A172 (cell line): ENCODE measurements around the gene IFI27L1. TPM values are rescaled to one million over a fixed set of nuclear protein-coding genes. Genes with fewer than 3 reads are reported as not detected.
A peak's percentile ranks its signal among the peaks of the same experiment; 100 is the strongest.

Experiments used
- DNase-seq: peaks from one replicate; pipeline ENCODE4 v3.0.0-alpha.2; 2015; ENCODE audit warnings: low spot score
- total RNA-seq: library from RNA; depleted of rRNA; stranded (reverse); fragments of >200 nt; shearing (Covaris generic); gene quantifications from 2 replicates; pipeline ENCODE4 v1.2.3, GENCODE V29; 2014

IFI27L1 gene
- total RNA-seq, 1 experiment from 2014 or later = 8.8 TPM

DNA sequence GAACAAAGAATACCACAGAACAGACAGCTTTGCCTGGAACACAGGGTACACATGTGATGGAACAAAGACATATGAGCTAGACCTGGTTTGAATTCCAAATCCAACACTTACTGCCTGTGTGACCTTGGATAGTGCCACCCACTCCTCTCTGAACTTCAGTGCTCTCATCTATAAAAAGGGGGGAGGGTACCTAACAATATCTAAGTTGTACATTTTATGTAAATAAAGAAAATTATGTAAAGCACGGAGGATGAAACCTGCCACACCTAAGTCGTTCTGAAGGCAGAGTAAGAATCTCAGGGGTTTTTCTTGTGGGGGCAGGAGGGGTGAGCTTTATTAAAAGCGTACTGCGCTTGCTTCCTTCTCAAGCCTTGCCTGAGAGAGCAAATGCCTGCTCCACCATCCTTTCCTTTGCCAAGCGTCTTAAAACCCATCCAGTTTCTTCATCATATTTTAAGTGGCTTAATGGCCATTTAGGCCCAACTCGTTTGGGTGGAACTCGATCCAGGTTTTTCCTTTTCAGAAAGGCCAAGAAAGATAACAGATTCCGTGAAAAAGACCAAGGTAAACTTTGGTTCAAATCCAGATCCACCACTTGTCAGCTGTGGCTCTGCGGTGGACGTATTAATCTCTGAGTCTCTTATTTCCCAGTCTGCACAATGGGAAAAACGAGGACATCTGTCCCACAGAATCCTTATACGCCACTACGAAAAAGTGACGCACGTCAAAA is 1.1 kb upstream of the IFI27L1 start:
- no peak for DNase-seq

DNA sequence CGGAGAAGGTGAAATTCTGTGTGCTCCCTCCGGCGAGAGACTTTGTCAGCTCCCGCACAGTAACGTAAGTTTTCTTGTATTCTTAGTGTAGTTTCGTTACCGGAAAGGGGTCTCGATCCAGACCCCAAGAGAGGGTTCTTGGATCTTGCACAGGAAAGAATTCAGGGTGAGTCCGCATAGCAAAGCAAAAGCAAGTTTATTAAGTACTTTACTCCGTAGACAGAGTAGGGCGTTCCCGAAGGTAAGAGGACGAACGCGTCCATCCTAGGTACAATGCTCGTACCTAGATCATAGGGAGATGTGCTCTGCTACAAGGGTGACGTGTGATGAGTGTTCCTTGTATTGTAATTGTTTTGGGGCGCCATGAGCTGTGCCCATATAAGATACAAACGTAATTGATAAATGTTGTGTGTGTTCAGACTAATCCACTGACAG is 293 bp downstream of the IFI27L1 start:
- no peak for DNase-seq

DNA sequence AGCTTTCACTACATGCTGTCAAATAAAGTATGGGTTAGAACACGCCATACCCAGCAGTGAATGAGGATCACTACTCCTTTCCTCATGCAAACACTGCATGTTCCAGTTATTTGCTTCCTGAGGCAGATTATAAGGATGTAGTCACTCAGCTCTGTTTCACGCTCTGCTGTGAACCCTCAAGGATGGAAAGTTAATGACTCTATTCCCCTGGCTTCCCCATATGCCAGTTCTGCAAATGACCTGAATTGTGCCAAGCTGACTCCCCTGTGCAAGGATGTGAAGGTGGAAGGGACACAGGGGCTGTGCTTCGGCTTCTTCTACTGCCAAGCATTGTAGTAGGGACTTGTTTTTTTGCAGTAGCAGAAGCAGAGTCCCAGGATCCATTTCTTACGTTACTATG is 6.8 kb downstream of the IFI27L1 start:
- DNase-seq = no peak

DNA sequence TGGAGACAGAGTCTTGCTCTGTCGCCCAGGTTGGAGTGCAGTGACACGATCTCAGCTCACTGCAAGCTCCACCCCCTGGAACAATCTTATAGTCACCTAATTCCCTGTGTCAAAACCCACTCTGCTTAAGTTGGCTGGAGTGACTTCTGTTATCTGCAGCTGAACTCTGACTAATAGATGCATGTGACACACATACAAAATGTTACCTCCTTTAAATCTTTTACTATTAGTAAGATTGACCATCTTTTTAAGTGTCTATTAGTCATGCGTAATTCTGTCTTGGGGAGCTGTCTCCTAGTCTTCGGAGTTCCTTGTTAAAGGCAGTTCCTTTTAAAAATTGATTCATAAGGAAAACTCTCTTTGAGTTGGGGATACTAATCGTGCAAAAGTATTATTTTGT is 7.4 kb downstream of the IFI27L1 start:
- DNase-seq = peak; percentile 48

DNA sequence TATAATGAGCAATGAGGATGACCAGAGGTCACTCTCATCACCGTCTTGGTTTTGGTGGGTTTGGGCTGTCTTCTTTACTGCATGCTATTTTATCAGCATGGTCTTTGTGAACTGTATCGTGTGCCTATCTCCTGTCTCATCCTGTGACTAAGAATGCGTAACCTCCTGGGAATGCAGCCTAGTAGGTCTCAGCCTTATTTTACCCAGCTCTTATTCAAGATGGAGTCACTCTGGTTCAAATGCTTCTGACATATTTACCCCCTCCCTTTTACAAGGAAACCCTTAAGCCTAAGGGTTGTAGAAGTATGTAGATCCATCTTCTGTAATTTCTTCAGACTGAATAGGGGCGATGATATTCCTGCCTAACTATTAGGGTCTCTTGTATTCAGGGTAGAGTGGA is 8.4 kb downstream of the IFI27L1 start:
- DNase-seq = peak; percentile 27

DNA sequence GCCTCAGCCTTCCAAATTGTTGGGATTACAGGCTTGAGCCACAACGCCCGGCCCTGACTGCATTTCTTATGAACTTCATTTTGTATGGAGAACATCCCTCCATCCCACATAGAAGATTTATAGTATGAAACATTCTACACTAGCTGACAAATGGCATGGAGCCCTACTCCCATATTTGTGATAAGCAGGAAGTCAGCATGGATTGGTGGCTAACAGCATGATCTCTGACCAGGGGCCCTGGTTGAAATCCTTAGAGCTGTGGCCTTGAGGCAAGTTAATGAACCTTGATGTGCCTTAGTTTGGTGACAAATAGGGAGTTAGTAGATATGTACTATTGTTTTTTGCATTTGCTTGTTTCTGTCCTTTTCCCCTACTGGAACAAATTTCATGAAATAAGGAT is 12.3 kb downstream of the IFI27L1 start:
- DNase-seq = no peak

DNA sequence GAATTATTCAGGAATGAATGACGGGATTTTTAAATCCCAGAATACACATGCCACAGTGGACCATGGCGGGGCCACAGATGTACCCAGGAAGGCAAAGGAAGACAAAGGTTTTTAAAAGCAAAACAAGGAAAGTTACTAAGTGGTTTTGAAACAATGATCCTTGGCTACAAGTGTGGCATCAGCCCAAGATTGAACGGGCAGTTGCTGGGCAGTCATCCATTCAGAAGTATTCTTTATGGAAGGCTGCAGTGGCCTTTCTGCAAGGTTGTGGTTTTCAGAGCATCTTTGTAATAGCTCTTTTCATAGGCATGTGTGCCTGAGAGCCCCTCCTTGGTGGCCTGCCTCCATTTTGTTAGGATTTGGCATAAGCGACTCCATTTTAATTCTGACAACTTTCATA is 16.0 kb downstream of the IFI27L1 start:
- DNase-seq = no peak

DNA sequence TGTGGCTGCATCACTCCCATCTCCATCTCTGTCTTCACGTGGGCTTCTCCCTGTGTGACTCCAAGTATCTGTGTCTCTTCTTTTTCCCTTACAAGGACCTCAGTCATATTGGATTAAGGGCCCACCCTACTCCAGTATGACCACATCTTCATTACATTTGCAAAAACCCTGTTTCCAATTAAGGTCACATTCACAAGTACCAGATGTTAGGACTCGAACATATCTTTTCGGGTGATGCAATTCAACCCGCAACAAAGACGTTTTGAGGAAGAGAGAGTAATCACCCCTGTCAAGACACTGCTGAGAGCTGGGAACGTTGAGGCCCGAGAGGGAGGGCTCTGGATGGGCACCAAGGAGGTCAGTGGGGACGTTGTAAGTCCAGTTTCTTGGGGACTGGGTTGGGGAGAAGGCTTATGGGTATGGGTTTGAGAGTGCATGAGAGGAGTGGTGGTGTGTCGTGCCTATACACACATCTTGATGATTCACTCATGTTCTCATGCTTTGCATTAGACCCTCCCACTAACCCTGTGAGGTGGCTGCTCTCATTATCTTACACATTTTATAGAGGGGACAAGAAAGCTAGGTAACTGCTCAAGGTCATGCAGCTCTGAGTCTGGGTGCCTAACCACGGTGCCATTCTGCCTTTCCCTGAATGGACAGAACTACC is 17.3 kb downstream of the IFI27L1 start:
- DNase-seq = no peak

DNA sequence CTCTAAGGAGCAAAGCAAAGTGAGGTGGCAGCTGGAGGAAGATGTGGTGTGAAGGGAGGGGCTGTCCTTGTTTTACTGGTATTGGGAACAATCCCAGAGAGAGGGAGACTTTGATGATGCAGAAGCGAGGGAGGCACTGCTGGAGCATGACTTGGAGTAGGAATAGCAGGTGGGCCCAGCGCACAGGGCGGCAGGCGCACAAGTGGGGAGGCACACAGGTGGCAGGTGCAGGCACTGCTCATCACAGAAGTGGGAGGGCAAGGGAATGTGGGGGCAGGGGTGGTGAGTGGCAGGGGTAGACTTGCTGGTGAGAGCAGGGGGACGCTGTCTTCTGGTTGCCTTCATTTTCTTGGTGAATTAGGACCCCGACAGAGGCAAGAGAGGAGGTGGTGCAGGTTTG is 17.9 kb downstream of the IFI27L1 start:
- DNase-seq = no peak

DNA sequence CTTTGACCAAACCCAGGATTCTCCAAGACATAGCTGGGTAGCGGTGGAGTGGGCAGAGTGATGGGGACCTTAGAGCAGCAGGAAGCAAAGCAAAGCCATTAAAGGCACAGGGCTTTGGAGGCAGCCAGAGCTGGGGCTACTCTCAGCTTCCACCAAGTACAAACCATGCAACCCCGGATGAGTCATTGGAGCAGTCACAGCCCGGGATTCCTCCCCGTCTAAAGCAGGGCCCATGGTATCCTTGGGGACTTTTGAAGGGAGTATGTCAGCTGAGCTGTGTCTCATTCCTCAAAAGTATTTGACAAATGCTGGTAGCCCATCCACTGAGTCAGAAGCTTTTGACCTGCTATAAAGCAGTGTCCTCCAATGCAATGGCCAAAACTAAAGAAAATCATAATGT is 19.7 kb downstream of the IFI27L1 start:
- DNase-seq = peak; percentile 66

DNA sequence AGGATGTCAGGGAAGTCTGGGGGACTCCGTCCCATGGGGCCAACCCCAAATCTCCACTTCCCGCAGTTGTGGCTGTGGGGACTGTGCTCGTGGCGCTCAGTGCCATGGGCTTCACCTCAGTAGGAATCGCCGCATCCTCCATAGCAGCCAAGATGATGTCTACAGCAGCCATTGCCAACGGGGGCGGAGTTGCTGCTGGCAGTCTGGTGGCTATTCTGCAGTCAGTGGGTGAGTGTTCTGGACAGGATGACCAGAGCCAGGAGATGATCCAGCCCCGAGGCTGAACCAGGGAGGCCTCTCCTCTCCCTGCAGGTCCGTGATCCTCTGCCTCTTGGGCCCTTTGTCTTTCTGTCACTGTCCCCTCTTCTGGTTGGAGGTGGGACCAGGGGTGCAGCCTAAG is 20.6 kb downstream of the IFI27L1 start:
- no peak for DNase-seq

DNA sequence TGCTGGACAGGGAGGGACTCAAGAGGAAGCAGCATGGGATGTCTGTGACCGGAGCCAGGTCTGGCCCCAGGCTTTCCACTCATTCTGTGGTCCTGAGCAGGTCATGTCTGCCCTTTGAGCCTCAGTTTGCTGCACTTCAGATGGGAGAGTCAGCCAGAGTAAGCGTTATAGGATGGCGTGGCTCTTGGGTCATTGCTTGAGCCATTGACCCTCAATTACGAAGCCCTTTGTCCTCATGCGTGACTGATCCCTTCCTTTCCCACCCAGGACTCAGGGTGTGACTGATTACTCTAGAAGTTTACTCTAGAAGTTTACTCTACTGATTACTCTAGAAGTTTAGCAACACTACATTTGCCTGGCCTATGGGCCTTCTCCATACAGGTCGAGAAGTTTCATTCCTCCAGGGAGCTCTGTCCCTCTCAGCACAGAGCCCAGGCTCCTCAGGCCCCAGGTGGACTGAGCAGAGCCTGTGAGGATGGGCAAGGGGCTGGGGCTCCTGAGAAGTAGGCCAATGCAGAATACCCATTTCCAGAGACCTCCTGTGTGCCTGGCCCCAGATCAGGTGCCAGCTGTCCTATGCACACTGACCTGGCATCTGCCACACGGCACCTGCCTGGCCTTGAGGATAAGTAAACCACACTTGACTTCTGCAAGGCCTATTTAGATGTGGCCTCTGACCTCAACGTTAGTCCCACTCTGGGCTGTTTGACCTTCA is 21.8 kb downstream of the IFI27L1 start:
- no peak for DNase-seq

DNA sequence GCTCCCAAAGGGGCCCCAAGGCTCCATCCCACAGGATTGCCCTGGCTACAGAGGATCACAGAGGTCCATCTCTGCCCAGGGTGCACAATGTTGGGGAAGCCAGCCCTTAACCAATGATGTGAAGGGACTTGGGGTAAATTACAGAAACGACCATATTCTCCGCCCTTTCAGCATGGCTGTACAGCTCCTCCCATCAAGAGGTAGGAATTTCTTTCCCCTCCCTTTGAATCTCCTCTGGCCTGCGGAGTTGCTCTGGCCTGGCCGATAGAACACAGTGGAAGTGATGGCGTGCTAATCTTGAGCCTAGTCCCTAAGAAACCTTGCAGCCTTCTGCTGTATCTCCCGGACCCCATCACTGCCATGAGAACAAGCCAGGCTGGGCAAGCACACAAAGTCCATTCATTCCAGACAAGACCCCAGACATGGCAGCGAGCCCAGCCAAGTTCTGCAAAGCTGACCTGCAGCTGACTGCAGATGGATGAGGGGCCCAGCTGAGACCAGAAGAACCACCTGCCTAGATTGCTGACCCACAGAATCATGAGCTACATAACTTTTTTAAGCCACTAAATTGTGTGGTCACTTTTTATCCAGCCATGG is 22.5 kb downstream of the IFI27L1 start:
- DNase-seq = no peak

DNA sequence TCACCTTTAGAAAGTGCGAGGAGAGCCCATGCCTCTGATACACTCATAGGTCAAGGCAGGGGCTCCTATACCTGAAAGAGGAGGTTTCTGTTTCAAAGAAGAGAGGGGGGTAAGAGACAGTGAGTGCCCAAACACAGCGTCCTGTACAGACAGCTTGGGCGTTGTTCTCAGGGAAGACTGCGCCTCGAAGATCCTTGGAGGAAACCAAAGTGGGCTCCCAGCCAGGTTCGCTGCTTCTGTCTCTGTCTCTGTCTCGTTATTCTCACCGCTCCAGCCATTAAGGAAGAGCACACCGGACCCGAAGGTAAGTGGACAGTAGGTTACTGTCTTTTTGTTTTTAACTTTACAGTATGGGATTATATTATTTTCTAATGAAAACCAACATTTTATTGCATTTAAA is 23.6 kb downstream of the IFI27L1 start:
- no peak for DNase-seq

DNA sequence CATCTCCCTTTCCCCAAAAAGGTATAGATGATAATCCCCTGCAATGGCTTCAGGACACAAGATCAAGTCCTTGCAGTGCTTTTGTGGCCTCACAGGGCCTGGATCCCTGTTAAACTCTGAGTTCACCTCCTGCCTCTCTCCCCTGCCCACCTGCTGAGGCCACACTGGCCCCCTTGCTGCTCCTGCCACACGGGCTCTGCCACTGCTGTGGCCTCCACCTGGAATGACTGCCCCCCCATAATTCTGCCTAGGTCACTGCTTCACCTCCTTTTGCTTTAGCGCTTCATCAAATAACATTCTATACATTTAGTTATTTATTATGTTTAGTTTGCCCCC is 28.8 kb downstream of the IFI27L1 start:
- no peak for DNase-seq

DNA sequence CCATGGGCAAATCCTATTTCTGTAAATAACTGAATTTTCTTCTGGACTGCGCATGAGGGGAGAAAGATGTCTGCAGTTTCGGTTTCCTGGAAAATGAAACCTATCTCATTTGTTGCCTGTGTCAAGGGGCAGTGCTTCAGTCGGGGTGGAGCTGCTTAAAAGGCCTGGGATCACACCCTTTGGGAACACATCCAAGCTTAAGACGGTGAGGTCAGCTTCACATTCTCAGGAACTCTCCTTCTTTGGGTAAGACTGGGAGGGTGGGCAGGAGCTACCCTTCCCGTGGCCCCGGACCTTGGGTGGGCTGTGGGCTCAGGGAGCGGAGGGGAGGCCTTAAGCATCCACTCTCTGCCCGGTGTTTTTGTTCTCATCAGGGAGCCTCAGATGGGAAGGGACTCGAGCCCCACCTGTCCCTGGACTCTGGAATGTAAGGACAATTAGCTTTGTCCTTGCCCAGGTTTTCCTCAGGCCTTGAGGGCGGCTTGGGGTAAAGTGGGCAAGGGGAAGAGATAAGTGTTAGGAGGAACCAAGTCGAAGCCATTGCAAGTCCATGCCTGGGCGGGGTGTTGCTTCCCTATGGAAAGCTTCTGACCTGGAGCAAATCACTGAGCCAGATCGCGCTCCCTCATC is 29.6 kb downstream of the IFI27L1 start, which contains the start of gene IFI27:
Gene IFI27, plus strand, starts transcription at position 185 of the 630 bp plus-strand sequence.
- DNase-seq = peak; percentile 47

DNA sequence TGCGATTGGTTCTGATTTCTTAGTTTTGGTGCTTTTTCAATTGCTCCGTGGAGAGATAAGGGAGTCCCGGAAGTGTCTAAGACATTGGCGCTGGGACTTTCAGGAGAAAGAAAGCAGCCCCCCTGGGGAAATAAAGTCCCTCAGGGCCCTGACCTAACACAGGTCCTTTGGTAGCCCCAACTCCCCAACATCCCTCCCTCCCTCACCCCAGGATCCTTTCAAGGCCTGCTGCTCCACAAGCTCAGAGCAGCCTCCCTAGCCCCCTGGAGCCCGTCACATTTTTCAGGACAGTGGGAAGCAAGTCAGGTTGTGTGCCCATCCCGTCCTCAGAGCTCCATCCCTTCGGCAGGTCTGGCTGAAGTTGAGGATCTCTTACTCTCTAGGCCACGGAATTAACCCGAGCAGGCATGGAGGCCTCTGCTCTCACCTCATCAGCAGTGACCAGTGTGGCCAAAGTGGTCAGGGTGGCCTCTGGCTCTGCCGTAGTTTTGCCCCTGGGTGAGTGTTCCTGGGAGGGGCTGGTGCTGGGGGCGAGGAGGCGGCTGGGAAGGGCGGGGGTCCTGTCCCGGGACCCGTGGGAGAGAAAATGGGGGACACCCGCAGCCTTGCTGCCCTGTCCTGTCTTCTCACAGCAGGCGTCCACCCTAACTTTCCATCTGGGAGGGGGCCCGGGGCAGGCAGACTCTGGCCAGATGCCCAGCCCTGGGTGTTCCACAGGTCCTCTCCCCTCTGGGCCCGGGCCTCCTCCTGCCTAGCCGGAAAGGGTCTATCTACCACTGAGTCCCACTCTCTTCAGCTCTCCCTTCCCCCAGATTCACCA is 30.4 kb downstream of the IFI27L1 start:
- DNase-seq = no peak

DNA sequence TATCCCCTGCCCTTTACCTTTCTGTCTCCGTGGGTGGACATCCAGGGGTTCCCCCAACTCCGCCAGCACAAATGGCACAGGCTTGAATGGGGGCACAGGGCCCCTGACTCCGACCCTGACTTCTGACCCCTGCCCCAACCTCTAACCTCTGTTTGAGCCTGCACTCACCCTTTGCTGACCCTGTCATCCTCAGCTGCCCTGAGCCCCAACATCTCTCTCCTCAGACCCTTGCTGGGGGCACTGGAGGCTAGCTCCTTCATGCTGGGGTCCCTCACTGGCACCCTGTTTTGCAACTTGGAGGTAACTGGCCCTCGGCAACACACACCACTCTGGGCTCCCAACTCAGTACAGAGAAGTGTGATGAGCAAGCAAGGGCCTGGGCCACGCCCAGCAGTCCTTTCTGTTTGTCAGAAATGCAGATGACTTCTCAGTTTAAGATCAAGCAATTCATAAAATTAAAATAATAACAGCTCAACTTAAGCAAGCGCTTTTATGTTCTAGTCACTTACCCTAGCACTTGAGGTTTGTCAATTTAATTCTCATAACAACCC is 31.5 kb downstream of the IFI27L1 start:
- DNase-seq = no peak

DNA sequence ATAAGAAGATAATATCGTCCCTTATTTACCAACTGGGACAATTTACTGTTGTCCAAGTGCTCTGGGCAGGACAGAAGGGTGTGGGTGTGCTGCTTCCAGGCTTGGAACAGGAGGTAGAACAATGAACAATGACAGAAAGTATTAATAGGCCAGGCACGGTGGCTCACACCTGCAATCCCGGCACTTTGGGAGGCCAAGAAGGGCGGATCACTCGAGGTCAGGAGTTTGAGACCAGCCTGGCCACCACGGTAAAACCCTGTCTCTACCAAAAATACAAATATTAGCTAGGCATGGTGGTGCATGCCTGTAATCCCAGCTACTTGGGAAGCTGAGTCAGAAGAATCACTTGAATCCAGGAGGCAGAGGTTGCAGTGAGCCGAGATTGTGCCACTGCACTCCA is 32.0 kb downstream of the IFI27L1 start:
- no peak for DNase-seq

DNA sequence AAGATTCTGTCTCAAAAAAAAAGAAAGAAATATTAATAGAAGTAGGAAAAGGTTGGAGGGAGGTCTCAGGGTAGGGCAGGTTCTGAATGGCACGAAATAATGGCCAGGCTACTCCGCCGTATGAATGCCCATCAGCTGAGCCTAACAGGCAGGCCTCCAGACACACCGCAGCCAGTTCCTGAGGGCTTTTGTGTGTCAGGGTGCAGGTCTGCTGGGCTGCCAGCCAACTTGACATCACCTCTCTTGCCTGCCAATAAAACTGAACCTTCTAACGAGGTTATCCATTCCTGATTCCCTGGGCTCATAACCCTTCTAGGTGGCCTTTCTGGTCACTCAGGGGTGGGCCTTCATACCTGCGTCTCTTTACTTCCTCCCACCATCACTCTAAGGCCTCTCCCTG is 32.4 kb downstream of the IFI27L1 start:
- no peak for DNase-seq
